Activated T-cell treated with anti-CD3 and anti-CD28 coated beads, Interleukin-2, amount 50 U/mL, for 72 hours (primary cell): ENCODE results near the gene TUBGCP2. TPM values are rescaled to one million over a fixed set of nuclear protein-coding genes. Genes with fewer than 3 reads are reported as not detected.

ENCODE experiments used
- ATAC-seq, 2 donors: fragments of 150-1000 bp; cut with Tn5 transposase; replicated peaks in 1 of 2; 2 replicates each; pipeline ENCODE4 v1.10.0; 2021; ENCODE audit warnings: moderate library complexity in 2 of 2, mild to moderate bottlenecking in 1 of 2
- DNase-seq, 2 donors: peaks; one replicate each; pipeline ENCODE4 v3.0.0; 2021 to 2022; ENCODE audit warnings: mixed read lengths in 1 of 2
- H3K27ac Mint-ChIP-seq: one replicate; pipeline ENCODE4 v1.8.0; 2022; ENCODE audit warnings: mild to moderate bottlenecking, moderate library complexity, mixed read lengths
- H3K27me3 Mint-ChIP-seq: one replicate; pipeline ENCODE4 v1.8.0; 2022; ENCODE audit warnings: low read depth, mixed read lengths
- H3K36me3 Mint-ChIP-seq, 2 donors: one replicate each; pipeline ENCODE4 v1.8.0; 2022; ENCODE audit warnings: mixed read lengths in 2 of 2, mild to moderate bottlenecking in 1 of 2; ENCODE audit not compliant: insufficient read depth in 2 of 2
- H3K4me1 Mint-ChIP-seq: one replicate; pipeline ENCODE4 v1.8.0; 2022; ENCODE audit warnings: low read depth, mixed read lengths
- H3K4me3 Mint-ChIP-seq, 2 donors: one replicate each; pipeline ENCODE4 v1.8.0; 2022; ENCODE audit warnings: mild to moderate bottlenecking in 2 of 2, mixed read lengths in 2 of 2, moderate library complexity in 2 of 2
- H3K9me3 Mint-ChIP-seq, 2 donors: one replicate each; pipeline ENCODE4 v1.8.0; 2022; ENCODE audit warnings: mixed read lengths in 2 of 2
- total RNA-seq, 2 donors: library from RNA; stranded (reverse); gene quantifications; one replicate each; pipeline ENCODE4 v1.2.3, GENCODE V29; 2022

The TUBGCP2 gene
- total RNA-seq, 2 donors from 2014 or later, result 50.9 to 51.2 TPM

GRCh38 chr10:133264461-133264860 lies 44.2 kb downstream of the TUBGCP2 start:
- no peaks in the 10 kb centered on the region for H3K9me3 Mint-ChIP-seq

GRCh38 chr10:133263674-133264073 lies 45.0 kb downstream of the TUBGCP2 start:
- no peak for DNase-seq
- Mint-ChIP-seq H3K27me3 (no peaks in the 10 kb centered on the region), H3K27ac (no peak overlapping the region), H3K4me1 (peaks cover 56% of the 10 kb centered on the region), H3K36me3 (peaks cover 0 to 3% of the 10 kb centered on the region in 2 donors), H3K9me3 (no peaks in the 10 kb centered on the region), H3K4me3 (no peak overlapping the region)
- ATAC-seq, result no peak

More at GRCh38 chr10:133264461-133264860, 44.2 kb downstream of the TUBGCP2 start:
- Mint-ChIP-seq H3K27me3 (no peaks in the 10 kb centered on the region), H3K27ac (no peak overlapping the region), H3K4me1 (peaks cover 48% of the 10 kb centered on the region), H3K36me3 (peaks cover 2 to 3% of the 10 kb centered on the region in 2 donors), H3K4me3 (peak overlapping the region in 1 of 2 donors; percentile 40)
- no peak for DNase-seq
- ATAC-seq, result no peak

- no peaks in the 10 kb centered on the region for H3K27me3 Mint-ChIP-seq
- peak overlapping the region in 1 of 2 donors; percentile 63 for H3K4me3 Mint-ChIP-seq
- H3K4me1 Mint-ChIP-seq, result peaks cover 63% of the 10 kb centered on the region
Measured at GRCh38 chr10:133262696-133263095, 46.0 kb downstream of the TUBGCP2 start.

GRCh38 chr10:133261726-133262325 lies 46.8 kb downstream of the TUBGCP2 start:
- no peaks in the 10 kb centered on the region for H3K27me3 Mint-ChIP-seq
- ATAC-seq, result peak; percentile 55 to 63

More at GRCh38 chr10:133262696-133263095, 46.0 kb downstream of the TUBGCP2 start:
- ATAC-seq (no peak), DNase-seq (no peak)
- Mint-ChIP-seq H3K9me3 (no peaks in the 10 kb centered on the region), H3K27ac (no peak overlapping the region), H3K36me3 (peaks cover 0 to 3% of the 10 kb centered on the region in 2 donors)

GRCh38 chr10:133260895-133261725 lies 47.6 kb downstream of the TUBGCP2 start:
- DNase-seq (peak; percentile 80 to 83), ATAC-seq (peak; percentile 62 to 68)
- H3K4me1 Mint-ChIP-seq, result peaks cover 75% of the 10 kb centered on the region
- H3K27ac Mint-ChIP-seq, result no peak overlapping the region
- no peaks in the 10 kb centered on the region for H3K9me3 Mint-ChIP-seq
- H3K4me3 Mint-ChIP-seq, result peak overlapping the region; percentile 52 to 91
- H3K27me3 Mint-ChIP-seq, result no peaks in the 10 kb centered on the region
- H3K36me3 Mint-ChIP-seq, result peaks cover 0 to 3% of the 10 kb centered on the region in 2 donors

More at GRCh38 chr10:133261726-133262325, 46.8 kb downstream of the TUBGCP2 start:
- no peaks in the 10 kb centered on the region for H3K9me3 Mint-ChIP-seq
- H3K27ac Mint-ChIP-seq, result no peak overlapping the region
- peak overlapping the region; percentile 52 to 91 for H3K4me3 Mint-ChIP-seq
- H3K4me1 Mint-ChIP-seq, result peaks cover 72% of the 10 kb centered on the region
- DNase-seq, result peak; percentile 87
- peaks cover 0 to 3% of the 10 kb centered on the region in 2 donors for H3K36me3 Mint-ChIP-seq

GRCh38 chr10:133259602-133259989 lies 49.1 kb downstream of the TUBGCP2 start:
- peak overlapping the region; percentile 89 for H3K27ac Mint-ChIP-seq
- peaks cover 0 to 3% of the 10 kb centered on the region in 2 donors for H3K36me3 Mint-ChIP-seq
- no peaks in the 10 kb centered on the region for H3K27me3 Mint-ChIP-seq
- DNase-seq, result no peak
- H3K9me3 Mint-ChIP-seq, result no peaks in the 10 kb centered on the region
- peak overlapping the region; percentile 52 to 91 for H3K4me3 Mint-ChIP-seq
- peaks cover 65% of the 10 kb centered on the region for H3K4me1 Mint-ChIP-seq
- ATAC-seq, result peak in 1 of 2 donors; percentile 1

- Mint-ChIP-seq H3K9me3 (no peaks in the 10 kb centered on the region), H3K4me1 (peaks cover 59% of the 10 kb centered on the region), H3K27ac (peak overlapping the region; percentile 89), H3K4me3 (peak overlapping the region; percentile 52 to 91), H3K36me3 (peaks cover 0 to 3% of the 10 kb centered on the region in 2 donors), H3K27me3 (no peaks in the 10 kb centered on the region)
- DNase-seq (peak; percentile 89 to 91), ATAC-seq (peak; percentile 57 to 65)
Measured at GRCh38 chr10:133258818-133259601, 49.7 kb downstream of the TUBGCP2 start.

GRCh38 chr10:133258066-133258817 lies 50.4 kb downstream of the TUBGCP2 start:
- H3K4me1 Mint-ChIP-seq, result peaks cover 51% of the 10 kb centered on the region
- ATAC-seq, result peak; percentile 7 to 21

GRCh38 chr10:133257489-133258065 lies 51.1 kb downstream of the TUBGCP2 start:
- Mint-ChIP-seq H3K36me3 (no peaks in the 10 kb centered on the region), H3K27me3 (no peaks in the 10 kb centered on the region), H3K4me3 (peak overlapping the region; percentile 64 to 76), H3K9me3 (no peaks in the 10 kb centered on the region), H3K27ac (peak overlapping the region; percentile 5), H3K4me1 (peaks cover 49% of the 10 kb centered on the region)
- DNase-seq (peak; percentile 33 to 34), ATAC-seq (peak in 1 of 2 donors; percentile 2)

More at GRCh38 chr10:133258066-133258817, 50.4 kb downstream of the TUBGCP2 start:
- Mint-ChIP-seq H3K4me3 (peak overlapping the region; percentile 64 to 76), H3K9me3 (no peaks in the 10 kb centered on the region), H3K36me3 (peaks cover 0 to 1% of the 10 kb centered on the region in 2 donors), H3K27me3 (no peaks in the 10 kb centered on the region), H3K27ac (peak overlapping the region; percentile 57)
- peak; percentile 57 to 60 for DNase-seq

- Mint-ChIP-seq H3K9me3 (no peaks in the 10 kb centered on the region), H3K27me3 (peaks cover 3% of the 10 kb centered on the region), H3K4me1 (peaks cover 36% of the 10 kb centered on the region), H3K36me3 (no peaks in the 10 kb centered on the region), H3K27ac (no peak overlapping the region), H3K4me3 (no peak overlapping the region)
- no peak for ATAC-seq
- no peak for DNase-seq
Measured at GRCh38 chr10:133255323-133255722, 53.3 kb downstream of the TUBGCP2 start.

GRCh38 chr10:133254421-133255120 lies 54.1 kb downstream of the TUBGCP2 start:
- Mint-ChIP-seq H3K27me3 (peaks cover 6% of the 10 kb centered on the region), H3K27ac (no peak overlapping the region), H3K9me3 (no peaks in the 10 kb centered on the region), H3K36me3 (no peaks in the 10 kb centered on the region), H3K4me3 (no peak overlapping the region), H3K4me1 (peaks cover 28% of the 10 kb centered on the region)
- DNase-seq (no peak), ATAC-seq (no peak)
